Measurements from ENCODE around the gene AP3M1.

The AP3M1 gene

DNA sequence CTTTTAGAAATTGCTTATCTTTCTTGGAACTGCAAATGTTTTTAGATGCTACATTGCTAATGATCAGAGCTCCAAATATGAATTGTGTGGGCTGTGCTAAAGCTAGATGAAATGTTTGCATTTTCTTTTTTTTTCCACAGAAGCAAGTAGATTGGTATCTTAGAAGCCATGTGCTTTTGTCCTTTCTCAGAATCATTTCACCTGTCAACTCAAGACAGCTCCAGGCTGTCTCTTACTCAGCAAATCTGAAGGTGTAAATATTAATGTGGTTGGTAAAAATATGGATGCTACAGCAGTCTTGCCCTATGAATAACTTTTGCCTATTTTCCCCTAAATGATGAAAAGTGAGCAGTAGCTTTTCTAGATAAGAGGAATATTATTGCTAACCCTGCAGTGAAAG, 41.2 kb downstream of the AP3M1 start:
- H3K14ac ChIP-seq (ENCODE audit: low read length) = no peak overlapping the region
- no peak overlapping the region for H3K4me3 ChIP-seq (ENCODE audit: low read depth, low read length)
- H4K8ac ChIP-seq (ENCODE audit: low read depth, low read length) = no peak overlapping the region
- no peak overlapping the region for H2BK120ac ChIP-seq (ENCODE audit: insufficient read depth, low read length, poor library complexity)
- H3K79me1 ChIP-seq (ENCODE audit: low read length) = no peaks in the 10 kb centered on the region
- no peak overlapping the region for H4K12ac ChIP-seq (ENCODE audit: low read depth, low read length)
- no peak overlapping the region for H2AFZ ChIP-seq (ENCODE audit: insufficient read depth, low read length, poor library complexity)
- H3K4ac ChIP-seq (ENCODE audit: low read depth, low read length) = no peak overlapping the region
- no peak overlapping the region for H3K27ac ChIP-seq (ENCODE audit: low read depth, low read length)
- no peaks in the 10 kb centered on the region for H3K9me3 ChIP-seq (ENCODE audit: insufficient read depth, low read depth, low read length)
- H3K18ac ChIP-seq (ENCODE audit: low read length) = no peak overlapping the region
- no peaks in the 10 kb centered on the region for H3K4me1 ChIP-seq (ENCODE audit: control insufficient read depth in 1 of 2, insufficient read depth in 2 of 2, low read length in 2 of 2)
- no peak overlapping the region for H3K9ac ChIP-seq (ENCODE audit: low read length)
- no peak for DNase-seq
- no peak overlapping the region for H2AK5ac ChIP-seq (ENCODE audit: low read length)
- H4K91ac ChIP-seq (ENCODE audit: low read depth, low read length) = no peak overlapping the region
- H2BK5ac ChIP-seq (ENCODE audit: low read depth, low read length, poor library complexity) = no peak overlapping the region
- H3K4me2 ChIP-seq (ENCODE audit: low read length) = no peak overlapping the region
- no peak overlapping the region for H3K23ac ChIP-seq (ENCODE audit: low read length)
- no peaks in the 10 kb centered on the region for H3K79me2 ChIP-seq (ENCODE audit: control insufficient read depth, insufficient read depth, low read length, poor library complexity)
- no peaks in the 10 kb centered on the region for H3K27me3 ChIP-seq (ENCODE audit: insufficient read depth, low read length)
- H2BK12ac ChIP-seq (ENCODE audit: low read length) = no peak overlapping the region
- H3K36me3 ChIP-seq (ENCODE audit: control insufficient read depth in 1 of 2, insufficient read depth in 2 of 2, low read length in 2 of 2) = peaks cover 49 to 72% of the 10 kb centered on the region in 2 experiments

DNA sequence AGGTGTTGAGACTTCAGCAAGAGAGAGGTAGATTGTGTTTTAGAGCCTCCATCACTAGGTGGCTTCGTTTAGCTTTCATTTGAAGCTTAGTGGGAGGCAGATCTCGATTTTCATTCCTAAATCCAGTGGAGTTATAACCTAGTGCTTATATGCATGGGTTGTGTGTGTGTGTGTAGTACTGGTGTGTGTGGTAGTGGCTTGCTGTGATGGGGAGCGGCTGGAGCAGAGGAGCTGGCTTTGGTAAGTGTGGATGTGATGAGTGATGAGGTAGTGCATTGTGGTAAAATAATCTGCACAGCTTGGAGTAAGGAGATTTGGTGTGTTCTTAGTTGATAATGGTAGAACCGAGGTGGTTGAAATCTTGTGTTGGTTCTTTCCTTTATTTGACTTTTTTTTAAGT, 43.2 kb downstream of the AP3M1 start:
- H2AFZ ChIP-seq (ENCODE audit: insufficient read depth, low read length, poor library complexity) = no peak overlapping the region
- no peak overlapping the region for H2BK5ac ChIP-seq (ENCODE audit: low read depth, low read length, poor library complexity)
- peaks cover 45 to 70% of the 10 kb centered on the region in 2 experiments for H3K36me3 ChIP-seq (ENCODE audit: control insufficient read depth in 1 of 2, insufficient read depth in 2 of 2, low read length in 2 of 2)
- no peak overlapping the region for H3K4me2 ChIP-seq (ENCODE audit: low read length)
- H3K23ac ChIP-seq (ENCODE audit: low read length) = no peak overlapping the region
- H4K91ac ChIP-seq (ENCODE audit: low read depth, low read length) = no peak overlapping the region
- H3K4ac ChIP-seq (ENCODE audit: low read depth, low read length) = no peak overlapping the region
- H3K79me2 ChIP-seq (ENCODE audit: control insufficient read depth, insufficient read depth, low read length, poor library complexity) = no peaks in the 10 kb centered on the region
- H3K14ac ChIP-seq (ENCODE audit: low read length) = no peak overlapping the region
- no peak overlapping the region for H3K18ac ChIP-seq (ENCODE audit: low read length)
- H2AK5ac ChIP-seq (ENCODE audit: low read length) = no peak overlapping the region
- H3K27ac ChIP-seq (ENCODE audit: low read depth, low read length) = no peak overlapping the region
- no peak for DNase-seq
- no peaks in the 10 kb centered on the region for H3K27me3 ChIP-seq (ENCODE audit: insufficient read depth, low read length)
- no peak overlapping the region for H3K9ac ChIP-seq (ENCODE audit: low read length)
- H3K9me3 ChIP-seq (ENCODE audit: insufficient read depth, low read depth, low read length) = no peaks in the 10 kb centered on the region
- H4K12ac ChIP-seq (ENCODE audit: low read depth, low read length) = no peak overlapping the region
- no CpG with 5 or more reads among the region's 4 CpGs for WGBS (ENCODE audit: extremely low coverage, insufficient coverage, insufficient read length)
- H2BK12ac ChIP-seq (ENCODE audit: low read length) = no peak overlapping the region
- no peaks in the 10 kb centered on the region for H3K79me1 ChIP-seq (ENCODE audit: low read length)
- H3K4me1 ChIP-seq (ENCODE audit: control insufficient read depth in 1 of 2, insufficient read depth in 2 of 2, low read length in 2 of 2) = no peaks in the 10 kb centered on the region
- H4K8ac ChIP-seq (ENCODE audit: low read depth, low read length) = no peak overlapping the region
- H3K4me3 ChIP-seq (ENCODE audit: low read depth, low read length) = no peak overlapping the region
- no peak overlapping the region for H2BK120ac ChIP-seq (ENCODE audit: insufficient read depth, low read length, poor library complexity)

DNA sequence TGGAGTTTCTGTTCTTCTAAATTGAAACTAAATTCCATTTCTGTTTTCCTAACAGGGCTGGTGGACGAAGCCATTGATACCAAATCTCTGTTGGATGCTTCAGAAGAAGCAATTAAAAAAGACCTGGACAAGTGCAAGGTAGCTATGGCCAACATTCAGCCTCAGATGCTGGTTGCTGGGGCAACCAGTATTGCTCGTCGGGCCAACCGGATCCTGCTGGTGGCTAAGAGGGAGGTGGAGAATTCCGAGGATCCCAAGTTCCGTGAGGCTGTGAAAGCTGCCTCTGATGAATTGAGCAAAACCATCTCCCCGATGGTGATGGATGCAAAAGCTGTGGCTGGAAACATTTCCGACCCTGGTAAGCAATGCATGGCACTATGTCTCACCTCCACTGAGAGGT, 45.6 kb downstream of the AP3M1 start:
- H3K23ac ChIP-seq (ENCODE audit: low read length) = no peak overlapping the region
- no peak overlapping the region for H3K9ac ChIP-seq (ENCODE audit: low read length)
- H3K4me1 ChIP-seq (ENCODE audit: control insufficient read depth in 1 of 2, insufficient read depth in 2 of 2, low read length in 2 of 2) = no peaks in the 10 kb centered on the region
- no peaks in the 10 kb centered on the region for H3K79me1 ChIP-seq (ENCODE audit: low read length)
- DNase-seq = no peak
- no peak overlapping the region for H2BK12ac ChIP-seq (ENCODE audit: low read length)
- H3K9me3 ChIP-seq (ENCODE audit: insufficient read depth, low read depth, low read length) = no peaks in the 10 kb centered on the region
- H2AFZ ChIP-seq (ENCODE audit: insufficient read depth, low read length, poor library complexity) = no peak overlapping the region
- H3K4me2 ChIP-seq (ENCODE audit: low read length) = no peak overlapping the region
- no peaks in the 10 kb centered on the region for H3K79me2 ChIP-seq (ENCODE audit: control insufficient read depth, insufficient read depth, low read length, poor library complexity)
- no peaks in the 10 kb centered on the region for H3K27me3 ChIP-seq (ENCODE audit: insufficient read depth, low read length)
- peaks cover 36 to 61% of the 10 kb centered on the region in 2 experiments for H3K36me3 ChIP-seq (ENCODE audit: control insufficient read depth in 1 of 2, insufficient read depth in 2 of 2, low read length in 2 of 2)
- no CpG with 5 or more reads among the region's 8 CpGs for WGBS (ENCODE audit: extremely low coverage, insufficient coverage, insufficient read length)
- H4K91ac ChIP-seq (ENCODE audit: low read depth, low read length) = no peak overlapping the region
- H2BK120ac ChIP-seq (ENCODE audit: insufficient read depth, low read length, poor library complexity) = no peak overlapping the region
- H3K14ac ChIP-seq (ENCODE audit: low read length) = no peak overlapping the region
- no peak overlapping the region for H3K4ac ChIP-seq (ENCODE audit: low read depth, low read length)
- H2AK5ac ChIP-seq (ENCODE audit: low read length) = no peak overlapping the region
- no peak overlapping the region for H3K18ac ChIP-seq (ENCODE audit: low read length)
- no peak overlapping the region for H3K27ac ChIP-seq (ENCODE audit: low read depth, low read length)
- H2BK5ac ChIP-seq (ENCODE audit: low read depth, low read length, poor library complexity) = no peak overlapping the region
- H4K12ac ChIP-seq (ENCODE audit: low read depth, low read length) = no peak overlapping the region
- H4K8ac ChIP-seq (ENCODE audit: low read depth, low read length) = no peak overlapping the region
- H3K4me3 ChIP-seq (ENCODE audit: low read depth, low read length) = no peak overlapping the region

DNA sequence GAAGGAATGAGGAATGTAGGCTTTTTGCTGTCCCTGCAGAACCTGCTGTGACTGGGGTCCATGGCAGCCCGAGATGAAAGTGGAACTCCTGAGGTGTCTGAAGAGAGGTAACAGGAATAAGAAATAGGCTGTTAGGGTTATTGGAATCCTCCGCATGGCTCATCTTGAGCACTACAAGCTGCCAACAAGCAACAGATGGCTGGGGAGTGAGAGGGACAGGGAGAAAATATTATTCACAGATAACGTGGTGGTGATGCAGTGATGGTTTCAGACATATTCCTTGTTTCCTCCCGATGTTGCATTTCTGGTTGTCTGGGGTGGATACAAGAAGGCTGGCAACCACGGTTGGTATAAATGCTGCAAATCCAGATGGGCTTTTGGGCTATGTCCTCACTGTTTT, 46.1 kb downstream of the AP3M1 start:
- no CpG with 5 or more reads among the region's 5 CpGs for WGBS (ENCODE audit: extremely low coverage, insufficient coverage, insufficient read length)
- Histone ChIP-seq H3K14ac (ENCODE audit: low read length) (no peak overlapping the region), H3K4me1 (ENCODE audit: control insufficient read depth in 1 of 2, insufficient read depth in 2 of 2, low read length in 2 of 2) (no peaks in the 10 kb centered on the region), H4K8ac (ENCODE audit: low read depth, low read length) (no peak overlapping the region), H3K79me1 (ENCODE audit: low read length) (no peaks in the 10 kb centered on the region), H3K23ac (ENCODE audit: low read length) (no peak overlapping the region), H3K18ac (ENCODE audit: low read length) (no peak overlapping the region), H2AK5ac (ENCODE audit: low read length) (no peak overlapping the region), H2AFZ (ENCODE audit: insufficient read depth, low read length, poor library complexity) (no peak overlapping the region), H2BK120ac (ENCODE audit: insufficient read depth, low read length, poor library complexity) (no peak overlapping the region), H3K9ac (ENCODE audit: low read length) (no peak overlapping the region), H2BK5ac (ENCODE audit: low read depth, low read length, poor library complexity) (no peak overlapping the region), H3K27ac (ENCODE audit: low read depth, low read length) (no peak overlapping the region), H4K12ac (ENCODE audit: low read depth, low read length) (no peak overlapping the region), H3K9me3 (ENCODE audit: insufficient read depth, low read depth, low read length) (no peaks in the 10 kb centered on the region), H4K91ac (ENCODE audit: low read depth, low read length) (no peak overlapping the region), H3K36me3 (ENCODE audit: control insufficient read depth in 1 of 2, insufficient read depth in 2 of 2, low read length in 2 of 2) (peaks cover 36 to 63% of the 10 kb centered on the region in 2 experiments), H3K79me2 (ENCODE audit: control insufficient read depth, insufficient read depth, low read length, poor library complexity) (no peaks in the 10 kb centered on the region), H3K4ac (ENCODE audit: low read depth, low read length) (no peak overlapping the region), H3K27me3 (ENCODE audit: insufficient read depth, low read length) (no peaks in the 10 kb centered on the region), H3K4me3 (ENCODE audit: low read depth, low read length) (no peak overlapping the region), H2BK12ac (ENCODE audit: low read length) (no peak overlapping the region), H3K4me2 (ENCODE audit: low read length) (no peak overlapping the region)
- DNase-seq = no peak
